Measurements from ENCODE around the gene DNM3.

- no peak for TF ChIP-seq POLR2A (IDR thresholded peaks at IDR 0.05)
- TF ChIP-seq, protein P1, sequence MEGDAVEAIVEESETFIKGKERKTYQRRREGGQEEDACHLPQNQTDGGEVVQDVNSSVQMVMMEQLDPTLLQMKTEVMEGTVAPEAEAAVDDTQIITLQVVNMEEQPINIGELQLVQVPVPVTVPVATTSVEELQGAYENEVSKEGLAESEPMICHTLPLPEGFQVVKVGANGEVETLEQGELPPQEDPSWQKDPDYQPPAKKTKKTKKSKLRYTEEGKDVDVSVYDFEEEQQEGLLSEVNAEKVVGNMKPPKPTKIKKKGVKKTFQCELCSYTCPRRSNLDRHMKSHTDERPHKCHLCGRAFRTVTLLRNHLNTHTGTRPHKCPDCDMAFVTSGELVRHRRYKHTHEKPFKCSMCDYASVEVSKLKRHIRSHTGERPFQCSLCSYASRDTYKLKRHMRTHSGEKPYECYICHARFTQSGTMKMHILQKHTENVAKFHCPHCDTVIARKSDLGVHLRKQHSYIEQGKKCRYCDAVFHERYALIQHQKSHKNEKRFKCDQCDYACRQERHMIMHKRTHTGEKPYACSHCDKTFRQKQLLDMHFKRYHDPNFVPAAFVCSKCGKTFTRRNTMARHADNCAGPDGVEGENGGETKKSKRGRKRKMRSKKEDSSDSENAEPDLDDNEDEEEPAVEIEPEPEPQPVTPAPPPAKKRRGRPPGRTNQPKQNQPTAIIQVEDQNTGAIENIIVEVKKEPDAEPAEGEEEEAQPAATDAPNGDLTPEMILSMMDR (IDR thresholded peaks at IDR 0.05): no peak
These were observed 300.1 kb downstream of the DNM3 start for GRCh38 chr1:172141341-172141881.

All from adrenal gland (tissue), 5 donors.